ENCODE measurements around the gene PVALEF.

PVALEF gene

GRCh38 chr17:81160747-81161453, 4.4 kb upstream of the PVALEF start:
- H3K79me1 ChIP-seq (ENCODE audit: low read length) = no peaks in the 10 kb centered on the region
- H3K4me3 ChIP-seq (ENCODE audit: low read length) = no peak overlapping the region
- H3K56ac ChIP-seq (ENCODE audit: low read length) = no peak overlapping the region
- H4K5ac ChIP-seq (ENCODE audit: low read length) = no peak overlapping the region
- H3K79me2 ChIP-seq (ENCODE audit: control insufficient read depth, insufficient read depth, low read length) = no peaks in the 10 kb centered on the region
- no peak overlapping the region for H2BK15ac ChIP-seq (replicated peaks; ENCODE audit: low read depth)
- no peak overlapping the region for H3K4me2 ChIP-seq (ENCODE audit: low read length)
- DNase-seq = no peak
- no peak overlapping the region for H3K27ac ChIP-seq (ENCODE audit: low read depth, low read length)
- H2BK5ac ChIP-seq (ENCODE audit: low read length) = no peak overlapping the region
- no peak overlapping the region for H4K8ac ChIP-seq (ENCODE audit: low read depth, low read length)
- H3K9ac ChIP-seq (ENCODE audit: low read length) = no peak overlapping the region
- WGBS (ENCODE audit: extremely low coverage, insufficient coverage, low lambda C conversion rate) = no CpG with 5 or more reads among the region's 32 CpGs
- H3K36me3 ChIP-seq (ENCODE audit: control insufficient read depth, insufficient read depth, low read length) = no peaks in the 10 kb centered on the region
- H3K4ac ChIP-seq (ENCODE audit: low read depth, low read length) = no peak overlapping the region
- H3K4me1 ChIP-seq (ENCODE audit: control insufficient read depth, low read depth, low read length) = no peaks in the 10 kb centered on the region
- H2BK120ac ChIP-seq (ENCODE audit: low read depth, low read length) = no peak overlapping the region
- H2AK5ac ChIP-seq (ENCODE audit: low read length) = no peak overlapping the region
- no peaks in the 10 kb centered on the region for H3K27me3 ChIP-seq (ENCODE audit: insufficient read depth, low read length, poor library complexity)
- H3K18ac ChIP-seq (ENCODE audit: low read length) = no peak overlapping the region
- H3K23ac ChIP-seq (ENCODE audit: low read length) = no peak overlapping the region

GRCh38 chr17:81161536-81161935, 3.8 kb upstream of the PVALEF start:
- no peak overlapping the region for H3K23ac ChIP-seq (ENCODE audit: low read length)
- no peak overlapping the region for H3K18ac ChIP-seq (ENCODE audit: low read length)
- no peaks in the 10 kb centered on the region for H3K27me3 ChIP-seq (ENCODE audit: insufficient read depth, low read length, poor library complexity)
- H3K56ac ChIP-seq (ENCODE audit: low read length) = no peak overlapping the region
- no peak overlapping the region for H3K27ac ChIP-seq (ENCODE audit: low read depth, low read length)
- no peak overlapping the region for H3K9ac ChIP-seq (ENCODE audit: low read length)
- no CpG with 5 or more reads among the region's 15 CpGs for WGBS (ENCODE audit: extremely low coverage, insufficient coverage, low lambda C conversion rate)
- no peak overlapping the region for H4K5ac ChIP-seq (ENCODE audit: low read length)
- H2BK15ac ChIP-seq (replicated peaks; ENCODE audit: low read depth) = no peak overlapping the region
- no peaks in the 10 kb centered on the region for H3K4me1 ChIP-seq (ENCODE audit: control insufficient read depth, low read depth, low read length)
- H2BK120ac ChIP-seq (ENCODE audit: low read depth, low read length) = no peak overlapping the region
- no peak overlapping the region for H2AK5ac ChIP-seq (ENCODE audit: low read length)
- DNase-seq = no peak
- no peaks in the 10 kb centered on the region for H3K79me2 ChIP-seq (ENCODE audit: control insufficient read depth, insufficient read depth, low read length)
- no peak overlapping the region for H3K4me2 ChIP-seq (ENCODE audit: low read length)
- H3K4me3 ChIP-seq (ENCODE audit: low read length) = no peak overlapping the region
- no peaks in the 10 kb centered on the region for H3K36me3 ChIP-seq (ENCODE audit: control insufficient read depth, insufficient read depth, low read length)
- H2BK5ac ChIP-seq (ENCODE audit: low read length) = no peak overlapping the region
- no peak overlapping the region for H4K8ac ChIP-seq (ENCODE audit: low read depth, low read length)
- H3K4ac ChIP-seq (ENCODE audit: low read depth, low read length) = no peak overlapping the region
- H3K79me1 ChIP-seq (ENCODE audit: low read length) = no peaks in the 10 kb centered on the region

- Histone ChIP-seq H3K23ac (ENCODE audit: low read length) (no peak overlapping the region), H2BK5ac (ENCODE audit: low read length) (no peak overlapping the region), H3K9ac (ENCODE audit: low read length) (no peak overlapping the region), H2BK15ac (replicated peaks; ENCODE audit: low read depth) (no peak overlapping the region), H2BK120ac (ENCODE audit: low read depth, low read length) (no peak overlapping the region), H3K56ac (ENCODE audit: low read length) (no peak overlapping the region), H3K4me3 (ENCODE audit: low read length) (no peak overlapping the region), H4K5ac (ENCODE audit: low read length) (no peak overlapping the region), H3K4me2 (ENCODE audit: low read length) (no peak overlapping the region), H3K4me1 (ENCODE audit: control insufficient read depth, low read depth, low read length) (no peaks in the 10 kb centered on the region), H3K36me3 (ENCODE audit: control insufficient read depth, insufficient read depth, low read length) (no peaks in the 10 kb centered on the region), H3K79me1 (ENCODE audit: low read length) (no peaks in the 10 kb centered on the region), H3K27me3 (ENCODE audit: insufficient read depth, low read length, poor library complexity) (no peaks in the 10 kb centered on the region), H3K27ac (ENCODE audit: low read depth, low read length) (no peak overlapping the region), H2AK5ac (ENCODE audit: low read length) (no peak overlapping the region), H4K8ac (ENCODE audit: low read depth, low read length) (no peak overlapping the region), H3K18ac (ENCODE audit: low read length) (no peak overlapping the region), H3K79me2 (ENCODE audit: control insufficient read depth, insufficient read depth, low read length) (no peaks in the 10 kb centered on the region), H3K4ac (ENCODE audit: low read depth, low read length) (no peak overlapping the region)
- WGBS (ENCODE audit: extremely low coverage, insufficient coverage, low lambda C conversion rate) = no CpG with 5 or more reads among the region's 16 CpGs
- no peak for DNase-seq
Measured at GRCh38 chr17:81161972-81162371, 3.3 kb upstream of the PVALEF start.

- no peak overlapping the region for H2BK120ac ChIP-seq (ENCODE audit: low read depth, low read length)
- no peaks in the 10 kb centered on the region for H3K36me3 ChIP-seq (ENCODE audit: control insufficient read depth, insufficient read depth, low read length)
- no peaks in the 10 kb centered on the region for H3K27me3 ChIP-seq (ENCODE audit: insufficient read depth, low read length, poor library complexity)
- H3K4me1 ChIP-seq (ENCODE audit: control insufficient read depth, low read depth, low read length) = no peaks in the 10 kb centered on the region
- no peak overlapping the region for H3K23ac ChIP-seq (ENCODE audit: low read length)
- no peak overlapping the region for H3K4me3 ChIP-seq (ENCODE audit: low read length)
- H3K18ac ChIP-seq (ENCODE audit: low read length) = no peak overlapping the region
- no peak overlapping the region for H3K56ac ChIP-seq (ENCODE audit: low read length)
- no peak overlapping the region for H2BK5ac ChIP-seq (ENCODE audit: low read length)
- no CpG with 5 or more reads among the region's 11 CpGs for WGBS (ENCODE audit: extremely low coverage, insufficient coverage, low lambda C conversion rate)
- no peaks in the 10 kb centered on the region for H3K79me1 ChIP-seq (ENCODE audit: low read length)
- H2AK5ac ChIP-seq (ENCODE audit: low read length) = no peak overlapping the region
- no peak overlapping the region for H3K27ac ChIP-seq (ENCODE audit: low read depth, low read length)
- DNase-seq = no peak
- no peak overlapping the region for H3K9ac ChIP-seq (ENCODE audit: low read length)
- no peaks in the 10 kb centered on the region for H3K79me2 ChIP-seq (ENCODE audit: control insufficient read depth, insufficient read depth, low read length)
- no peak overlapping the region for H3K4me2 ChIP-seq (ENCODE audit: low read length)
- no peak overlapping the region for H4K8ac ChIP-seq (ENCODE audit: low read depth, low read length)
- no peak overlapping the region for H2BK15ac ChIP-seq (replicated peaks; ENCODE audit: low read depth)
- H3K4ac ChIP-seq (ENCODE audit: low read depth, low read length) = no peak overlapping the region
- H4K5ac ChIP-seq (ENCODE audit: low read length) = no peak overlapping the region
Measured at GRCh38 chr17:81162491-81162890, 2.8 kb upstream of the PVALEF start.

- H3K56ac ChIP-seq (ENCODE audit: low read length) = no peak overlapping the region
- H3K79me1 ChIP-seq (ENCODE audit: low read length) = no peaks in the 10 kb centered on the region
- no peak overlapping the region for H3K9ac ChIP-seq (ENCODE audit: low read length)
- no peaks in the 10 kb centered on the region for H3K79me2 ChIP-seq (ENCODE audit: control insufficient read depth, insufficient read depth, low read length)
- no peaks in the 10 kb centered on the region for H3K4me1 ChIP-seq (ENCODE audit: control insufficient read depth, low read depth, low read length)
- H3K27me3 ChIP-seq (ENCODE audit: insufficient read depth, low read length, poor library complexity) = no peaks in the 10 kb centered on the region
- H2AK5ac ChIP-seq (ENCODE audit: low read length) = no peak overlapping the region
- DNase-seq = no peak
- H3K36me3 ChIP-seq (ENCODE audit: control insufficient read depth, insufficient read depth, low read length) = no peaks in the 10 kb centered on the region
- H3K4me3 ChIP-seq (ENCODE audit: low read length) = no peak overlapping the region
- no peak overlapping the region for H3K4ac ChIP-seq (ENCODE audit: low read depth, low read length)
- no peak overlapping the region for H4K8ac ChIP-seq (ENCODE audit: low read depth, low read length)
- no peak overlapping the region for H2BK5ac ChIP-seq (ENCODE audit: low read length)
- no peak overlapping the region for H3K18ac ChIP-seq (ENCODE audit: low read length)
- no peak overlapping the region for H3K23ac ChIP-seq (ENCODE audit: low read length)
- WGBS (ENCODE audit: extremely low coverage, insufficient coverage, low lambda C conversion rate) = no CpG with 5 or more reads among the region's 19 CpGs
- no peak overlapping the region for H2BK120ac ChIP-seq (ENCODE audit: low read depth, low read length)
- no peak overlapping the region for H4K5ac ChIP-seq (ENCODE audit: low read length)
- no peak overlapping the region for H2BK15ac ChIP-seq (replicated peaks; ENCODE audit: low read depth)
- no peak overlapping the region for H3K27ac ChIP-seq (ENCODE audit: low read depth, low read length)
- H3K4me2 ChIP-seq (ENCODE audit: low read length) = no peak overlapping the region
Measured at GRCh38 chr17:81163051-81163695, 2.1 kb upstream of the PVALEF start.
